Activated CD8-positive, alpha-beta memory T cell treated with anti-CD3 and anti-CD28 coated beads for 4 hours (primary cell): Measurements from ENCODE around the gene ZDHHC11.
"Not testable (repeated sequence)": the region's sequence is repeated elsewhere in the genome, so short reads cannot be mapped to it uniquely, and the experiment has no call there.

ENCODE experiments used
- DNase-seq, 2 donors: peaks; one replicate each; pipeline ENCODE4 v3.0.0-alpha.2; 2020; ENCODE audit warnings: low read depth in 2 of 2

Gene ZDHHC11

GRCh38 chr5:807719-808514, 42.9 kb downstream of the ZDHHC11 start:
- DNase-seq, result not testable (repeated sequence)

DNA sequence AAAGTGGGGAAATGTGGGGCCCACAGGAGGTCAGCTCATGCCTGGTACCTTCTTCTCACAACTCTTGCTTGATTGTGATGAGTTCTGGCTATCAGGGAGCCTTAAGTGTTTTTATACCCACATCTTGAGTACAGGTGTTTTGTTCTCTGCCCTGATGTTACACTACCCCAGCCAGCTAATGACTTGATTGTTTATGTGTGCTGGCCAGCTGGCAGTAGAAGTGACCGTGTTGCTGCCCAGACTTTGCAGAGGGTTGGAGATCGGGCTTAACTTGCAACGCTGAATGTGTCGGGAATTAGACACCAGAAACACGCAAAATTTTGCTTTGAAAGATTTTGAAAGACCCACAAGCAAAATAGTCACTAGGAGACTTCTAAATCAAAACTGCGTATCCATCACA, 49.3 kb downstream of the ZDHHC11 start:
- DNase-seq, result no peak

- not testable (repeated sequence) for DNase-seq
These were observed 49.7 kb downstream of the ZDHHC11 start for GRCh38 chr5:801055-801454.

- not testable (repeated sequence) for DNase-seq
These were observed 52.2 kb downstream of the ZDHHC11 start for GRCh38 chr5:798505-799138.

DNA sequence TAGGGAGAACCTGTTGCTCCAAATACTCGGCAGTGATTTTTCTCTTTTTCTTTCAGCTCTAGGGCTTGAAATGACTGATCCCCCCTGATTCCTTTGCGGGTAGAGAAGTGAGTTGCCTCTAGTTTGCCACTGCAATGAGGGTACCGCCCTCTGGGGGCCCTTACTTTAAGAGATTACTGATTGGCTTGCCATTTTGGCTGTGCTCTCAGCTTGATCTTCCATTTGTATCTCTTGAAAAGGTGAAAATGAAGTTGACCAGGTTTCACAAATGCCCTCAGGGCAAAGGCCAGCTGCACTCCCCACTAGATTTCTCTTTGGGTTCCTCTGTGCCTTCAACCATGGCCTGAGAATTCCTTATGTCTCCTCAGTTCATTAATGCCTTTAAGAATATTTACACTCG, 52.8 kb downstream of the ZDHHC11 start:
- DNase-seq, result not testable (repeated sequence)

- DNase-seq, result not testable (repeated sequence)
These were observed 54.9 kb downstream of the ZDHHC11 start for GRCh38 chr5:795873-796272.

DNA sequence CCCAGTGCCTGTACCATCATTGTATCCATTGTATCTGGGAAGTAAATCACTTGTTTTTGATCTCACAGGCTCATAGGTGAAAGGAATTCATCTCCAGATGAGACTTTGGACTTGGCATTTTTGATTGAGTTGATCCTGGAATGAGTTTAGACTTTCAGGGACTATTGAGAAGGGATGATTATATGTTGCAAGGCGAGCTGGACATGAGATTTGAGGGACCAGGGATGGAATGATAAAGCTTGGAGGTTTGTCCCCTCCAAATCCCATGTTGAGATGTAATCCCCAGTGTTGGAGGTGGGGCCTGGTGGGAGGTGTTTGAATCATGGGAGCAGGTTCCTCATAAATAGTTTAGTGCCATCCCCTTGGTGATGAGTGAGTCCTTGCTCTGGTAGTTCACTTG, 55.8 kb downstream of the ZDHHC11 start:
- not testable (repeated sequence) for DNase-seq

GRCh38 chr5:788703-789102, 62.1 kb downstream of the ZDHHC11 start:
- DNase-seq, result not testable (repeated sequence)

GRCh38 chr5:787857-788233, 62.9 kb downstream of the ZDHHC11 start:
- not testable (repeated sequence) for DNase-seq

DNA sequence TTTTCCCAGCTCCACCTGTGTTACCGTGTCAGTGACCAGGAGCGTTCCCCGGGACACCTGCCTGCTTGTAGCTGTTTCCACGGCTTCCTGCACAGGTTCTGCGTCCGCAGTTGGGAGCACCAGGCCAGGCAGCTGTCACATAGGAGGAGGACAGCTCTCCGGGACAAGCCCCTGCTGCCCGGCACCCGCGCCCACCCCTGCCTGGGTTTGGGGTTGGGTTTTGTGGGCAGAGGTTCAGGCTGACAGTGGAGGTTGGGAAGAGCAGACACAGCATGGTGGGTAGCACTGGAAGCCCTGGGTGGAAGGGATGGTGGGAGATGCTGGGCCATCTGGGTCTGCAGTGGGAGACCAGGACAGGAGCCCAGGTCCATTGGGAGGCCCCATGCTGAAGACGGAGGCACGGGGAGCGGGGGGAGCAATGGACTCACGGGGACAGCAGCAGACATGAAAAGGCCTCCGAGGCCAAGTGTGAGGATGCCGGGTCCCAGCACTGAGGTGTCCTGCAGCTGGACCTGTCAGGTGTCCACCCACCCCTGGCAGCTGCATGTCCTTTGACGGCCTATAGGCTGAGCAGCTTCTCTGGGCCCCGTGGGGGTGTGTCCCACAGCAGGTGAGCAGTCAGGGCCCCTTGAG, 63.4 kb downstream of the ZDHHC11 start:
- not testable (repeated sequence) for DNase-seq

GRCh38 chr5:785181-785705, 65.5 kb downstream of the ZDHHC11 start:
- not testable (repeated sequence) for DNase-seq

- DNase-seq, result peak; percentile 78 to 87
These were observed 66.2 kb downstream of the ZDHHC11 start, which contains the start of gene ZDHHC11B for GRCh38 chr5:784428-785177. ZDHHC11B (minus strand) TSS chr5:784729; CDS start chr5:766919, 17,810 bp downstream.

DNA sequence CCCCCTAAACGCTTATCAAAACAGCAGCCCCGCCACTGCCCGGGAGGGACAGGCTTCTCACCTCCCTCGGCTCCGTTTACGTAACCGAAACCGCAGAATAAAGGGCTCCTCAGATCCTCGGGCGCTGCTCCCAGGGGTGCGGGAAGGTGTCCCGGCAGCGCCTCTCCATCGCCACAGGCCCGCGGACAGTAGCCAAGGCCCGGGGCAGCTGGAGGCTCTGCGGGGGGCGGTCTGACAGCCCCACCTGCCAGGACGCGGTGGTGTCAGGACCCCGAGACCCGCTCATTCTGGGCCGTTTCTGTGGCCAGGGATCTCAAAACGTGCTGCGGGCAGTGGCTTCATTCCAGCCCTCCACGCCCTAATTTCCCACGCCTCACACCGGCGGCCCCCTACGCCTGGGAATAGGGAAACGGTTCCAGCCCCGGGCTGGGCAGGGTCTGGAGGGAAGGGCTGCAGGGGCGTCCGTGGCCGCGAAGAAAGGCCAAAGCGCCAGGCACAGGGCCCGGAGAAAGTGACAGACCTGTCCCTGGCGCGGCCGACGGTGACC, 66.8 kb downstream of the ZDHHC11 start:
- not testable (repeated sequence) for DNase-seq

DNA sequence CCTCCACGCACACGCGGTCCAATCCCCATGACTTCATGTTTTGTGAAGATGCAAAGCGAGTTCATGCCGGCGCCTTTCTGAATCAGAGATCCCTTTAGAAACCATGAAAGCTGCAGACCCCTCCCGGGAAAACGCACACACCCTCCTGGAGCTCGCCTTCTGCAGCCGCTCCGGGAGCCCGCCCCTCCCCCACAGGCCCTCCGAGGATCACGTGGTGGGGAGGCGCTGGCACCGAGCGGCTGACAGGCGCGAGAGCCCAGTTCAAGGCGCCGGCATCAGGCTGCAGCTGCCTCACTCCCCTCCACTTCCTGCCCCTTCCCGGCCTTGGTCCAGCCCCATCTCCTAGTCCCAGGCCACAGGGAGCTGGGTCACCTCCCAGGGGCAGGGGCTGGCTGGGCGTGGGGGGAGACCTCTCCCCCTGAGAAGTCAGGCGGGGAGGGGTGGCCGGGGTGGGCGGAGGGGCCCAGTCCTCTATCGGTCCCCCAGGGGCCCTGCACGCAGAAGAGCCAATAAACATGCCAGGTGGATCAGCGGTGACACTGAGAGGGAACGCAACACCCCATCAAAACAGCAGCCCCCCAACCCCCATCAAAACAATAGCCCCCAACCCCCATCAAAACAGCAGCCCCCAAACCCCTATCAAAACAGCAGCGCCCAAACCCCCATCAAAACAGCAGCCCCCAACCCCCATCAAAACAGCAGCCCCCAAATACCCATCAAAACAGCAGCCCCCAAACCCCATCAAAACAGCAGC, 67.6 kb downstream of the ZDHHC11 start:
- DNase-seq, result not testable (repeated sequence)

DNA sequence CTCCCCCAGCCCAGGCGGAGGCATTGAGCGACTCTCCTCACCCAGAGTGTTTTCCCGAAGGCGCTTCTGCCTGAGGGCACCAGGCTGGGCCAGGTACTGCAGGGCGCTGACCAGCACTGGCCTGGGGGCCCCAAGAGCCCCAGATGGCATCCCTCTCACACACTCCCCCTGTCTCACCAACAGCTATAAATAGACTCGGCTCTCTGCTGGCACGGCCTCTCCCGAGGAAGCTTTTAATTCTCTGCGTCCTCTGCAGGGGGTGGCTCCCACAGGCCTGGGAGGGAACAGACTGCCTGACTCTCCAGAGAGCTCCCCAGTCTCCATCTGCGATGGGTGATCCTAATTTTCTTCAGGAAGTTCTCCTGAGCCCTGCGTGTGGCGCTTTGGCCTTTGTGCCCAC, 68.4 kb downstream of the ZDHHC11 start:
- DNase-seq, result not testable (repeated sequence)

- DNase-seq, result not testable (repeated sequence)
These were observed 70.2 kb downstream of the ZDHHC11 start for GRCh38 chr5:780571-780970.

- DNase-seq, result not testable (repeated sequence)
These were observed 71.8 kb downstream of the ZDHHC11 start for GRCh38 chr5:778967-779366.

DNA sequence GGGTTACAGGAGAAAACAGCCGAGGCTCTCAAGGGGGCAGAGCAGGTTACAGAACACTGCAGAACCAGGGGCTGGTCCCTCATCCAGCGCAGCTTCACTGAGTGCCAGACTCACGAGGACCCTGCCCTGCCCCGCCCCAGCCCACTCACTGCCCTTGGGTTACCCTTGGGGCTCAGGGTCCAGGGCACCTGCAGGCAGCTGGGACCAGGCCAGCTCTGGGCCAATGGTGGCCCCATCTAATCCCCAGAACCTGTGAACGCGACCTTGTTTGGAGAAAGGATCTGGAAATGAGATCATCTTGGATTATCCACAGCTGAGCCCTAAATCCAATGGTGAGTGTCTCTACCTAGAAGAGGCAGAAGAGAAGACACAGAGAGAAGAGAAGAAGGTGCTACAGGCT, 72.4 kb downstream of the ZDHHC11 start:
- not testable (repeated sequence) for DNase-seq

GRCh38 chr5:777756-778161, 73.0 kb downstream of the ZDHHC11 start:
- DNase-seq, result no peak
